Measurements from ENCODE around the gene HEPACAM2.
A peak's percentile ranks its signal among the peaks of the same experiment; 100 is the strongest.

Gene HEPACAM2

GRCh38 chr7:93175219-93175618, 51.0 kb downstream of the HEPACAM2 start:
- Mint-ChIP-seq H3K27me3 (peaks cover 6% of the 10 kb centered on the region), H3K27ac (no peak overlapping the region), H3K4me3 (no peak overlapping the region), H3K4me1 (no peaks in the 10 kb centered on the region), H3K36me3 (no peaks in the 10 kb centered on the region), H3K9me3 (peaks cover 13% of the 10 kb centered on the region)

DNA sequence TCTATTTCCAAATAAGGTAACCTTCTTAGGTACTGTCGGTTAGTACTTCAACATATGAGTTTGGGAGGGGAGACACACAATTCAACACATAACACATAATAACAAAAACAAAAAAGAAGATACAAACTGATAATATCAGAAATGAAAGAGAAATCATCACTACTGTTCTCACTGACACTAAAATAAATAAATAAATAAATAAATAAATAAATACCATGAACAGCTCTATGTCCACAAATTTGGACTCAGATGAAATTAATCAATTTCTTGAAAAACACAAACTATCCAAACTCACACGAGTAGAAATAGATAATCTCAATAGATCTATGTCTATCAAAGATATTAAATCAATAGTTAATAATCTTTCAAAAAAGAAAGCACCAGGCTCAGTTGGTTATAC, 53.6 kb downstream of the HEPACAM2 start:
- Mint-ChIP-seq H3K27ac (no peak overlapping the region), H3K4me1 (no peaks in the 10 kb centered on the region), H3K4me3 (no peak overlapping the region), H3K9me3 (peaks cover 19% of the 10 kb centered on the region), H3K36me3 (peaks cover 5% of the 10 kb centered on the region), H3K27me3 (peaks cover 5% of the 10 kb centered on the region)

DNA sequence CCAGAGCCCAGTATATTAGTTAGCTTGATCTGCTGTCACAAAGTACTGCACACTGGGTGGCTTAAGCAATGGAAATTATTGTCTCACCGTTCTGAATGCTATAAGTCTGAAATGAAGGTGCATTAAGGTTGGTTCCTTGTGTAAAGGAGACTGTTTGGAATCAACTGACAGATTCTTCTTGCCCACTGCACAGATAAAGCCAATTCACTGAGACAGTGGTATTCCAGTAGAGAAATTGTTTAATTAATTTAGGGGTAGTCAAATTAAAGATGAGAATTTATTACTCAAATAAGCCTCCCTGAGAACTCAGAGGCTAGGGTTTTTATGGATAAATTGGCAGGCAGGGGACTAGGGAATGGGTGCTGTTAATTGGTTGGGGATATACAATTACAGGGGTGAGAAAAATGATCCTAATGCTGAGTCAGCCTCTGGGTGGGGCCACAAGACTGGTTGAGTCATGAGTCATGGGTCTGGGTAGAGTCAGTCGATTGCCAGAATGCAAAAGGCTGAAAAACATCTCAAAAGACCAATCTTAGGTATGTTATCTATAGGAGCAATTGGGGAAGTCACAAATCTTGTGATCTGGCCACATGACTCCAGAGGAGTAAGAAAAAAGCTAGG, 54.6 kb downstream of the HEPACAM2 start:
- H3K27ac Mint-ChIP-seq = no peak overlapping the region
- peaks cover 5% of the 10 kb centered on the region for H3K27me3 Mint-ChIP-seq

DNA sequence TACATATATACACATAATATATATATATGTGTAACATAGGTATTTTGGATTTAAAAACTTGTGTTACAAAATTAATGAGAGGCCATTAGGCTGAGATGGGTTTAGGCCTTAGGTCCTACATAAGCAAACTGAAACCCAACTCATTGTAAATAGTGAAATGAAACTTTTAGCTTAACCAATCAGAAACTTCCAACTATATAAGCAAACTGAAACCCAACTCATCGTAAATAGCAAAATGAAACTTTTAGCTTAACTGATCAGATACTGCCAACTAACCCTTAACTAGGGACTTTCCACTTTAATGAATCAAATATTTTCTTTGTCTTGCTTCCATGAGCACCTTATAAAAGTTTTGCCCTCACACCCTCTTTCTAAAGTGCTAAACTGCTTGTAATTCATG, 60.8 kb downstream of the HEPACAM2 start:
- H3K4me1 Mint-ChIP-seq = no peaks in the 10 kb centered on the region
- H3K27me3 Mint-ChIP-seq = no peaks in the 10 kb centered on the region
- peaks cover 7% of the 10 kb centered on the region for H3K36me3 Mint-ChIP-seq
- H3K4me3 Mint-ChIP-seq = no peak overlapping the region
- peaks cover 7% of the 10 kb centered on the region for H3K9me3 Mint-ChIP-seq
- H3K27ac Mint-ChIP-seq = no peak overlapping the region

More for the DNA sequence above, 54.6 kb downstream of the HEPACAM2 start:
- peaks cover 19% of the 10 kb centered on the region for H3K9me3 Mint-ChIP-seq
- H3K36me3 Mint-ChIP-seq = peaks cover 5% of the 10 kb centered on the region
- H3K4me3 Mint-ChIP-seq = no peak overlapping the region
- H3K4me1 Mint-ChIP-seq = no peaks in the 10 kb centered on the region

DNA sequence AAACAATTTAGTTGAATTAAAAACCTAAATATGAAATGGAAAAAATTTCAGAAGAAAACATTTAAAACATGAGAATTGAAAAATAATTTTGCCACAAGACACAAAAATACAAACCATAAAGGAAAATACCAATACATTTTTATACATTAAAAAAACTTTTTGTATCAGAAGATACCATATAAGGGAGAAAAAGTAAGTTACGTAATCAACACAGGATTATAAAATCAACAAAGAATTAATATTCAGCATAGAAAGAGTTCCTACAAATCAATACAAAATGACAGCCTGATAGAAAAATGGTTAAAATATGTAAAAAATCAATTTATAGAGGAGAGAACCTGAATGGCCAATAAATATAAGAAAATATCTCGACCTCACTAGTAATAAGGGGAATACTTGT, 61.5 kb downstream of the HEPACAM2 start:
- no peaks in the 10 kb centered on the region for H3K27me3 Mint-ChIP-seq
- no peak overlapping the region for H3K4me3 Mint-ChIP-seq
- no peak overlapping the region for H3K27ac Mint-ChIP-seq
- H3K36me3 Mint-ChIP-seq = peaks cover 7% of the 10 kb centered on the region
- H3K4me1 Mint-ChIP-seq = no peaks in the 10 kb centered on the region
- peaks cover 7% of the 10 kb centered on the region for H3K9me3 Mint-ChIP-seq

DNA sequence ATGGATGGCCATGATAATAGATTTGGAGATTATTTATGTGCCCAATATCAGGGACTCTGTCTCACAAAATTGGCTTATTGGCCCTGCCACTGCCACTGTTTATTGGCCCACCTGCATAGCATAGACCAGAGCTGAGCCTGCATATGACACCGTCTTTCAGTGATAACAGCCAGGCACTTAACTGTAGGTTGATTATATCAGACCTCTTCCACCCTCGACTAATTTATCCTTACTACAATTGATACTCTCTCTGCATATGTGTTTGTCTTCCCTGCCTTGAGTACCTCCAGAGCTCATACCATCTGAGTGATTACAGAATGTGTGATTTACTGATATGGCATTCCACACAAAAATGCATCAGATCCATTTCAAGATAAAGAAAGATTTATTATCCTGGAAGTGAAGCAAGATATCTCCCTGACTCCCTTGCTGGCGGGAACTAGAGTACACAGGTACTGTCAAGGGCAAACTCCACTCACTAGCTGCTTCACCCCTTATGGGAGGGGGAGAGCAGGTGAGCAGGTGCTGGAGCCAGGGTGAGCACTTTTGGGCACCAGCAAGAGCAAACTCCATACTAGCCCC, 65.0 kb downstream of the HEPACAM2 start:
- Mint-ChIP-seq H3K27ac (no peak overlapping the region), H3K4me3 (no peak overlapping the region), H3K4me1 (no peaks in the 10 kb centered on the region), H3K36me3 (peaks cover 2% of the 10 kb centered on the region), H3K9me3 (no peaks in the 10 kb centered on the region), H3K27me3 (no peaks in the 10 kb centered on the region)

DNA sequence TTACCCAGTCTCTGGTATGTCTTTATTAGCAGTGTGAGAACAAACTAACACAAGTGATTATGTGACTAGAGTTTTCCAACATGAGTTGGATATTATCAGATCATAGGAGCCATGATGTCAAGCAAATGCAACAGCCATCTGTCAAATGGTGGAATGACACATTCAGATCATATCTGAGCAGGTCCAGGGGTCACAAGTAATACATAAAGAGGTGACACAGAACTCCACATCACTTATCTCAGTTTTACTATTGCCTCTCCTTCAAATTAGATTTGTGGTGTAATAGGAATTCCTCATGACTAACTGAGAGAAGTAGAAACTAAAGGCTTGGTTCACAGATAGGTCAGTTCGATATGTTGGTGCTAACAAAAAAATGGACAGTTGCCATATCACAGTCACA, 65.9 kb downstream of the HEPACAM2 start:
- Mint-ChIP-seq H3K36me3 (peaks cover 2% of the 10 kb centered on the region), H3K4me1 (no peaks in the 10 kb centered on the region), H3K27me3 (no peaks in the 10 kb centered on the region), H3K9me3 (no peaks in the 10 kb centered on the region), H3K4me3 (no peak overlapping the region), H3K27ac (no peak overlapping the region)

DNA sequence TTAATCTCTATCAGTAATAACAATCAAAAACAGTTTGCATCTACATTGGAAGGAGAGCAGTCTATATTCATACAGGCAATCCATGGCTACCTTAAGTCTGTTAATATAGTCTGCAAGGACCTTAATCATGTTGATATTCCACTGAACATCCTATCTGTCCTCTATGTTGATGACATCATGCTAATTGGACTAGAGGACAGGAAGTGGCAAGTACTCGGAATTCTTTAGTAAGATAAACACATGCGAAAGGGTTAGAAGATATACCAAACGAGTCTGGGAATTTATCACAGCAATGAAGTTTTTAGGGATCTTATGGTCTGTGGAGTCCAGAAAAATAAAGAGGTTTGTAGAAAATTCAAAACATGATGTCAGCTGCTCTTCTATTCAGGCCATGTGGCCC, 66.8 kb downstream of the HEPACAM2 start:
- H3K27ac Mint-ChIP-seq = no peak overlapping the region
- H3K27me3 Mint-ChIP-seq = no peaks in the 10 kb centered on the region
- H3K4me1 Mint-ChIP-seq = no peaks in the 10 kb centered on the region
- no peaks in the 10 kb centered on the region for H3K9me3 Mint-ChIP-seq
- H3K4me3 Mint-ChIP-seq = no peak overlapping the region
- peaks cover 2% of the 10 kb centered on the region for H3K36me3 Mint-ChIP-seq

- no peaks in the 10 kb centered on the region for H3K27me3 Mint-ChIP-seq
- H3K4me3 Mint-ChIP-seq = no peak overlapping the region
- H3K4me1 Mint-ChIP-seq = no peaks in the 10 kb centered on the region
- no peaks in the 10 kb centered on the region for H3K36me3 Mint-ChIP-seq
- no peaks in the 10 kb centered on the region for H3K9me3 Mint-ChIP-seq
- no peak overlapping the region for H3K27ac Mint-ChIP-seq
Observed at GRCh38 chr7:93156884-93157283, 69.4 kb downstream of the HEPACAM2 start.

- Mint-ChIP-seq H3K4me1 (peaks cover 36% of the 10 kb centered on the region), H3K27me3 (no peaks in the 10 kb centered on the region), H3K27ac (no peak overlapping the region), H3K36me3 (peaks cover 11% of the 10 kb centered on the region), H3K9me3 (peaks cover 7% of the 10 kb centered on the region), H3K4me3 (no peak overlapping the region)
Observed at GRCh38 chr7:93150200-93150835, 76.0 kb downstream of the HEPACAM2 start.

GRCh38 chr7:93148727-93149126, 77.5 kb downstream of the HEPACAM2 start:
- H3K4me3 Mint-ChIP-seq = peak overlapping the region; percentile 86
- peak overlapping the region; percentile 95 for H3K27ac Mint-ChIP-seq
- peaks cover 7% of the 10 kb centered on the region for H3K9me3 Mint-ChIP-seq
- H3K4me1 Mint-ChIP-seq = peaks cover 38% of the 10 kb centered on the region
- peaks cover 16% of the 10 kb centered on the region for H3K36me3 Mint-ChIP-seq
- H3K27me3 Mint-ChIP-seq = no peaks in the 10 kb centered on the region

DNA sequence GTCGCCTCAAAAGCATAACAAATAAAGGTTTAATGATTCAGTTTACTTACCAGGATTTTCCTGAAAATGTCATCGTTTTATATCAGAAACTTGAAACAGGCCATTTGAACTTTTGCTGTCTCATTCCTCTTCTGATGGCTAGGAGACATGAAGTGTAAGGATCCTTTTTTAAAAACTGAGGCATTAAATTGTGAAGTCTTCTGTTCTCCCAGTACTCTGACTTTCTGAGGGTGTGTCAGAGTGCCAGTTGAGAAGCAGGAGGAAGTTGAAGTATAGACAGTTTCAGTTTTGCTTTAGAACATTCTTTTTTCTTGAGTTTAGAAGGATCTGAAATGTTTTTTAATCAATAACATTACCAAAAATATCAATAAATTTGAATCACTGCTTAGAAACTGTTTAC, 78.1 kb downstream of the HEPACAM2 start, which contains the start of gene SAMD9L:
SAMD9L (minus strand) TSS at position 242 of the 400 bp plus-strand sequence. CDS start 12,414 bp downstream, outside the sequence.
- peak within 1 kb of the TSS; percentile 86 for H3K4me3 Mint-ChIP-seq
- H3K27ac Mint-ChIP-seq = peak within 1 kb of the TSS; percentile 95
- H3K27me3 Mint-ChIP-seq = no peaks in the 10 kb centered on the region
- peaks cover 7% of the 10 kb centered on the region for H3K9me3 Mint-ChIP-seq
- H3K4me1 Mint-ChIP-seq = peaks cover 38% of the 10 kb centered on the region
- H3K36me3 Mint-ChIP-seq = peaks cover 21% of the 10 kb centered on the region

DNA sequence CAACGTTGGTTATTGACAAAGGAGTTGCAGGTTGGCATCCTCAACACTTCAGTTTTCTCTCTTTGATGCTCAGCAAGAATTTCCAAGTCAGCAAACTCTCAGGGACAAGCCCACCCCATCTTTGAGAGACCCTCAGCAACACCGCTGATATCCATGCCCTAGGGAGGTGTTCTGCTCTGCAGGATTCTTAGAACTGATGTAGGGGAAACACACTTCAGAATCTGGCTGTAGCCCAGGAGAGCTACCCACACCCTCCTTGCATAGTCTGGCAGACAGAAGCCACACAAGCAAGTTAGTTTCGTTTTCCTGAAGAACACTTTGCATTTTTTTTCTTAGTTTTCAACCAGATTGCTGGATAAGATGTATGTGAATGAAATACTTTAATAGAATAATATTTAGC, 78.9 kb downstream of the HEPACAM2 start:
- H3K4me1 Mint-ChIP-seq = peaks cover 38% of the 10 kb centered on the region
- peaks cover 7% of the 10 kb centered on the region for H3K9me3 Mint-ChIP-seq
- H3K4me3 Mint-ChIP-seq = peak overlapping the region; percentile 86
- peaks cover 24% of the 10 kb centered on the region for H3K36me3 Mint-ChIP-seq
- H3K27ac Mint-ChIP-seq = peak overlapping the region; percentile 62
- no peaks in the 10 kb centered on the region for H3K27me3 Mint-ChIP-seq

GRCh38 chr7:93146472-93147141, 79.7 kb downstream of the HEPACAM2 start:
- peaks cover 38% of the 10 kb centered on the region for H3K4me1 Mint-ChIP-seq
- H3K27ac Mint-ChIP-seq = peak overlapping the region; percentile 62
- peaks cover 7% of the 10 kb centered on the region for H3K9me3 Mint-ChIP-seq

GRCh38 chr7:93146036-93146435, 80.2 kb downstream of the HEPACAM2 start:
- Mint-ChIP-seq H3K36me3 (peaks cover 24% of the 10 kb centered on the region), H3K9me3 (peaks cover 7% of the 10 kb centered on the region), H3K4me3 (peak overlapping the region; percentile 20), H3K27me3 (no peaks in the 10 kb centered on the region), H3K27ac (peak overlapping the region; percentile 69), H3K4me1 (peaks cover 38% of the 10 kb centered on the region)

More at GRCh38 chr7:93146472-93147141, 79.7 kb downstream of the HEPACAM2 start:
- Mint-ChIP-seq H3K36me3 (peaks cover 24% of the 10 kb centered on the region), H3K4me3 (peak overlapping the region; percentile 86), H3K27me3 (no peaks in the 10 kb centered on the region)

DNA sequence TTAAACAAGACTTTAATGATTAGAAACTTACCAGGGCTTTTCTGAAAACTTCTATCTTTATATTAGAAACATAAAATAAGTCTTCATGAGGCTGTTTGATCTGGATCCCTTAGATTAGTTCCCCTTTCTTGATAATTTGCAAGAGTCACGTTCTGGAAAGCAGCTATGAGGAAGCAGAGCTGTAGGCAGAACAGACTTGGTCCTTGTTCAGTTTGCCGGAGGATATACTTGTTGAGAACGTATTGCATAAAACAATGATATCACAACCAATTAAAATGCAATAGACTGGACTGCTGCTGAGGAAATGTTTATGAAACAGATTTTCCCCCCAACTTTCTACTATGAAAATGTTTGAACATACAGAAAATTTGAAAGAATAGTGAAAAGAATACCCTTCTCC, 80.9 kb downstream of the HEPACAM2 start:
- Mint-ChIP-seq H3K4me1 (peaks cover 38% of the 10 kb centered on the region), H3K36me3 (peaks cover 24% of the 10 kb centered on the region), H3K27ac (no peak overlapping the region), H3K4me3 (peak overlapping the region; percentile 20), H3K27me3 (no peaks in the 10 kb centered on the region), H3K9me3 (peaks cover 7% of the 10 kb centered on the region)

Measured in activated naive CD4-positive, alpha-beta T cell treated with anti-CD3 and anti-CD28 coated beads, Interleukin-2, amount 50 U/mL, for 24 hours (primary cell).